Daoy (cell line): ENCODE results near the gene TTPAL. TPM values are rescaled to one million over a fixed set of nuclear protein-coding genes. Genes with fewer than 3 reads are reported as not detected.

Source experiments
- DNase-seq: peaks from one replicate; pipeline ENCODE4 v3.0.0-alpha.2; 2015; ENCODE audit warnings: low read depth
- total RNA-seq: library from RNA; depleted of rRNA; stranded (reverse); fragments of >200 nt; shearing (Covaris generic); gene quantifications from 2 replicates; pipeline ENCODE4 v1.2.3, GENCODE V29; 2014

Gene TTPAL
- total RNA-seq, 1 experiment from 2014 or later = 6.1 TPM

DNA sequence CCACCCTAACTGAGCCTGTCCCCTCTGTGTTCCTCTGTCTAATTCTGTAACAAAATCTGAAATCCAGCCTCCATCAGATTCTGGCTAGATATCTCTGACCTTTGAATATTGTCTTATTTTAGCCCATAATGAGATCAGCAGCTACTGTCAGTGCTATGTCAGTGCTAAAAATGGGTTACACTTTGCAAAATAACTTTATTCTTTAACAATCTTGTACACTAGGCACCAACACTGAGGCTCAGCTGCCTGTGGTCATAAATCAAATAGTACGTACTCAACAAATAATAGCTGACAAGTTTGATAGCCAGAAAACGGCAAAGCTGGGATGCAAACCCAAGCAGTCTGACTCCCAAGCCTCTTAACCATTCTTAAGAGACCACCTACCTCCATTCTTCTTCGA is 22.1 kb downstream of the TTPAL start:
- no peak for DNase-seq

DNA sequence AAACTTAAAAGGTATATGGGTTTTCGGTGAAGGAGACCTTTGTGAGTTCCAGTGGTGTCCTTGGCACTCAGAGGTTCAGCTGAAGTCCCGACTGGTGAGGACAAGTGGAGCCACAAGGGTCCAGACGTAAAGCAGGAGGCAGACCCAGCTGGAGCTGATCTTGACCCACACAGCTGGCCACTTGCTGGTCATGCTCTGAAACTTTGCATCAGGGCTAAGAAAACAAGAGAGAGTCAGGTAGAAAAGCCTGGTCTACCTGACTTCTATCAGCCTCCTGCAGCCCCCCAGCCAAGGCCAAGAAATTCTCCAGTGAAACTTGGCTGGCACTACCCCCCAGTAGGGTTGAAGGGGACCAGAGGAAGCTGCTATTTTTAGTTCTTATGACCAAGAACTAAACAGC is 24.5 kb downstream of the TTPAL start:
- DNase-seq = no peak

DNA sequence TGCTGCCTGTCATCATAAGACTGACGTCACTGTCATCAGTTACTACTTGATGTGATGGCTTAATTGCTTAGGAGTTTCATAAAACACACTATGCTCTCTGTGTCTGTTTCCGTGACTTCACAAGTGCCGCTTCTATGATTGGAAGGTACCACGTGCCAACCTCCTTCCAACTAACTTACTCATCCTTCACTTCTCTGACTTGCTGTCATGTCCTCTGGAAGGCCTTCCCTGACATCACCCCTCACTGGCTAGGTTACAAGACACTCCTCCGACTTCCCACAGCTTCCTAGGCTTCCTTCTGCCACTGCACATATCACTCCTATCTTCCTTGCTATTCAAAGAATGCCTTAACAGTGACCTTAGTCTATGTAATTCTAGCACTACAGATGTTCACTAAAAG is 25.8 kb downstream of the TTPAL start:
- DNase-seq = no peak

GRCh38 chr20:44502968-44503367 is 27.3 kb downstream of the TTPAL start:
- DNase-seq = no peak

DNA sequence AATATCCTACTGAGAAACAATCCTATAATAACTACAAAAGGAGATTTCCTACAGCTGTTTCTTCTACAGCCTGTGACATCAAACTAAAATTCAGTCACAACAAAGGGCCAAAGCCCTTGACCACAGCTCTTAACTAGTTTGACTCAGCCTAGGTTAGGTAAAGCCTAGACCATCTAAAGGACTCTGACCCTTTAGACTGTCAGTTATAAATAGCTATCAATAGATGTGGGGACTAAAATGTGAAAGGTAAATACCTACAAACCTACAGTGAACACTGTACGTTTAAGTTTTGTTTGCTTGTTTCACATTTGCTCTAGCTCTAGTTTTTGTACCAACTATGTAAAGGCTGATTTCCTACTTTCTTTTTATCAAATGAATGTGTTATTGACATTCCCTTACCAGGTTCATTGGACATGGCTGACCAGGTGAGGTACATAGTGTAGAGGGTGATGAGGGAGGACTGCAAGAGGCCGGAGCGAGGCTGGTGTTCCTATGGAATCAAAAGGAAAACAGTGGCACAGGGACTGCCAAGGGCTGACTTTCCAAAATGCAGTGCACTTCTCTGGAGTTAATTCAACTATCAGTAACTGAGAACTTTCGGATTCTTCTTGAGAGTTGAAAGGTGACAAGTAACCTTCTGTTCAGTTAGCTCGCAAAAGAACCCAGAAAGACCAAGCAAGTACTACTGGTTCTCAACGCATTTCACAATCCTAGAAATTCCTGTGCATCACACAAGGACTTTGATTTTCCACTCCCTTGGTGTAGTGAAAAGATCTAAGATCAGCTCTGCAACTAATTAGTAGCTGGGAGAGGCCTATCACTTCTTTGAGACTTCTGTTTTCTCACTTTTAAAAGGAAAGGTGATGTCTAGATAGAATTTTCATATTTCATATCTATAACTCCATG is 29.0 kb downstream of the TTPAL start:
- DNase-seq = no peak

DNA sequence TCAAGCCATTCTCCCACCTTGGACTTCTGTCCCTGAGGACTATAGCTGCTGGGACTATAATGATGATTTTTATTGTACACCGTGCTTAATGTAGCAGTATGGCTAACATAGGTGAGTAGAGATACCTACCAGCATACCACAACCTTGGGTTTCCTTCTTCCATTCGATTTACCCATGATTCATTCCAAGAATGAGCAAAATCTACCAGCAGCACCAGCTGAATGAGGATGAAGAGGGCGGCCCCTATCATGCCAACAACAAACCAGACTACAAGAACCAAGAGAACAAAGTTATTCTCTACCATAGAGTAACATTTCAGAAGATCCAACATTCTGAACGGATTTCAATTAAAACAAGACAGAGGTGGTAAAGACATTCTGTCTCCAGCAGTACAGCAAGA is 34.1 kb downstream of the TTPAL start:
- DNase-seq = no peak

DNA sequence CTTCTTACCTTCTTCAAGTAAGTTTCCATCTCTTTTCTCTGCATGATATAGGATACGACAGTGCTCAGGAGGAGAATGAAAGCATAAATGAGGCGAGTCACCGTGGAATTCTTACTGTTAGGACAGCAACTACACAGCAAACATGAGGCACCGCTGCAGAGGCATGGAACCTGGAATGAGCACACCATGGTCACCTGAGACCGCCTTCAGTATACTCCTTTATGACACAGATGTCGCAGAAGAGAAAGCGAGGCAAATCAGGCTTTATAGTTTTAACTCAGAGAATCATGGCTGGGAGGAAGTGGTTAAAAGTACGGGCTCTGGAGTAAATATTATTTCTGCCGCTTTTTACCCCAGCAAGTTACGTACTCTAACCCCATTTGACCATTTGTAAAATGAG is 38.2 kb downstream of the TTPAL start:
- DNase-seq = no peak

DNA sequence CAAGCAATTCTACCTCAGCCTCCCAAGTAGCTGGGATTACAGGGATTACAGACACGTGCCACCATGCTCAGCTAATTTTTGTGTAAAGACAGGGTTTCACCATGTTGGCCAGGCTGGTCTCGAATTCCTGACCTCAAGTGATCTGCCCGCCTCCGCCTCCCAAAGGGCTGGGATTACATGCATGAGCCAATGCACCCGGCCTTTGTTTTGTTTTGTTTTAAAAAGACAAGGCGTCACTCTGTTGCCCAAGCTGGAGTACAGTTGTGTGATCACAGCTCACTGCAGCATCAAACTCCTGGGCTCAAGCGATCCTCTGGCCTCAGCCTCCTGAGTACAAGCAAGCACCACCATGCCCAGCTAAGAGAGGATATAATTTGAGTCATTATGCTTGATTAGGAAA is 40.8 kb downstream of the TTPAL start:
- no peak for DNase-seq

GRCh38 chr20:44517454-44517853 is 41.8 kb downstream of the TTPAL start:
- no peak for DNase-seq

DNA sequence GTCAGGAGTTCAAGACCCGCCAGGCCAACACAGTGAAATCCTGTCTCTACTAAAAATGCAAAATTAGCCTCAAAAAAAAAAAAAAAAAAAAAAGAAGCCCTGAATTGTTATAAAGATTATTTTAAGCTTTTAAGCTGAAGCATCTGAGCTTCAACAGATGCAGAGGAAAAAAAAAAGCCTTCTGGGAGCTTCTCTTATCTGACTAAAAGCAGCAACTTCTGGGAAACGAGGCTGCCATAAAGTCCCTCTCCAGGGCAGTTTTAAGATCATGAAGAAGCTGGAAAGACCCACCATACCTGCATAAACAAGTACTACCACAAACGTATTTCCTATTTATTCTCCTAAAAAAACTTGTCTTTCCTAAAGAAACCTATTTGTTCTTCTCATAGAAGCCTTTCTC is 42.6 kb downstream of the TTPAL start:
- DNase-seq = no peak

DNA sequence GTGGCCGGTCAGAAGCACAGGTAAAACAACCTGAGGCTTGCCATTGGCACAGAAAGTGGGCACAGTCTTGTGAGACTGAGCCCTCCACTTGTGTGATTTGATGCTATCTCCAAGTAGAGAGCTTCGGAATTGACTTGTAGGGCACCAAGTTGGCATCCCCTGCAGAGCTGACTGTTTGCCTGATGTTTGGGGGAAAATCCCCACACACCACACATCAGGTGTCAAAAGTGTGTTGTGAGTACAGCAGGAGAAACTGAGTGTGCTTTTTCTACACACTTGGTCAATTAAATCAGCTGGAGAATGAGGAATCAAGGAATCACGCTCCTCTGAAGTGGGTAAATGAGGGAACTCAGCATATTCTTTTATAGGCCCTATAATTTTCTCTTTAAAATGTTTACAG is 45.2 kb downstream of the TTPAL start:
- no peak for DNase-seq

DNA sequence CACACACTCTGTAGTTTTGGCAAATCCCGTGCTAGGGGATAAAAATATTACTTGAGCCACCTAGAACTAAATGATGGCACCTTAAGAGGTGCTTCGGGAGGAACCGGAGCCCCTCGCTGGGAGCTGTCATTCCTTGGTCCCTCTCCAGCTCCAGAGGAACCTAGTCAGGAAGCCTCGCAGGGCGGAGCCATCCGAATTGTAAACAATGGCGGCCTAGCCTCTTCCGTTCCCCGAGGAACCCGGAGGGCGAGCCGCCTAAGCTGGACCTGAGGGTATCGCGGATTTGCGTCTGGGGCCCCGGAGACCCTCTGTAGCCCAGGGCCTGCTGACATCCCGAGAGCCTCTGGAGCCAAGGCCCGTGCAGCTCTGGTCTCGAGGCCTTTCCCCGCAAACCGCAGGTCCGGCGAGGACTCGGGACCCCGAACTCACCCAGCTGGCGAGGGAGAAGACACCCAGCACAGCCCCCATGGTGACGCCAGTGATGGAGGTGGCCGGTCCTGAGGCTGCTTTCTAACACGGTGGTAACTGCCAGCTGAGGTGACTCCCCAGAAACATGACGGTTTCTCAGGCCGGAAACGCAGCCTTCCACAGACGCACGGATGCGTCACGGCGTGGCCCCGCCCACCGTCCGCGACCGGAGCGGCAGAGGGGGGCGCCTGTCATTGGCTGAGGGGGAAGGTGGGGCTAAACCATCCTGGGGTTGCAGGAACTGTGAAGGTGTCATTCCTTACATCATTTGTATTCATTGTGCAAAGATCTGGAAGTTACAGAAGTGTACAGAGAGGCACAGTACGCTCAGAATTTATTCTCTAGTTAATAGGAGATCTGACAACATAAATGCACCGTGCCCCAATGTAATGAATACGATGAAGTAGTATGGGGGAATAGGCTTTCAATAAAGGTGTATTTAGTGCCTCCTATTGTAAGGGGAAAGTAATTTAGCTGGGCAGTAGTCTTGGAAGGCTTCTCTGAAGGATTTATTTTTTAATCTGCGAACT is 46.1 kb downstream of the TTPAL start, which contains the start of gene SERINC3:
SERINC3 (minus strand) TSS at position 587 of the 998 bp plus-strand sequence; CDS start at position 468, 119 bp downstream.
- DNase-seq = peak; percentile 98

- no peak for DNase-seq
These were observed 47.2 kb downstream of the TTPAL start for GRCh38 chr20:44522841-44523240.

DNA sequence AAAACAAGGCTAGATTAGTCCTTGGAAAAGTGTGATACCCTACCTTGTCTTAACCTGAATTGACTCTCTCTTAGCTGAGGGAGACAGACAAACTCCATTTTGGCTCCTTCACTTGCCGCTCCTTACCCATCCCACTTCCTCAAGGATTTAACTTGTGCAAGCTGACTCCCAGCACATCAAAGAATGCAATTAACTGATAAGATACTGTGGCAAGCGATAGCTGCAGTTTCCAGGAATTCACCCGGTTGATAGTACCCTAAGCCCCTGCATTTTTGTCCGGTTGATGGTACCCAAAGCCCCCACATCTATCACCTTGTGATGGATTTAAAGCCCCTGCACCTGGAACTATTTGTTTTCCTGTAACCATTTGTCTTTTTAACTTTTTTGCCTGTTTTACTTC is 48.1 kb downstream of the TTPAL start:
- no peak for DNase-seq

DNA sequence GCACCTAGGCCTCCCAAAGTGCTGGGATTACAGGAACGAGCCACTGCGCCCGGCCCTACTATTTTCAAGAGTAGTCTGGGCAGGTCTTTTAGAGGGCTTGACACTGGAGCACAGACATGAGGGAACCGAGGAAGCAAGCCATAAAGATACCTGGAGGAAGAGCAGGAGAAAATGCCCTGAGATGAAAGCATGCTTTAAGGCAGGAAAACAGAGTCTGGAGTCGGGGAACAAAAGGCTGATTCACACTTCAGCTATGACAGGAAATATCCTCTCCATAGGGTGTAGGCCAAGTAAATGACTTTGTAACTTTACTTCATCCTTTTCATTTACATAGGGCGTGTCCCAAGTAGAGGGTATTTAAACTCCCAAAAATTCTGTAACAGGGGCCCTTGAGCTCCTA is 50.5 kb downstream of the TTPAL start:
- DNase-seq = peak; percentile 71

DNA sequence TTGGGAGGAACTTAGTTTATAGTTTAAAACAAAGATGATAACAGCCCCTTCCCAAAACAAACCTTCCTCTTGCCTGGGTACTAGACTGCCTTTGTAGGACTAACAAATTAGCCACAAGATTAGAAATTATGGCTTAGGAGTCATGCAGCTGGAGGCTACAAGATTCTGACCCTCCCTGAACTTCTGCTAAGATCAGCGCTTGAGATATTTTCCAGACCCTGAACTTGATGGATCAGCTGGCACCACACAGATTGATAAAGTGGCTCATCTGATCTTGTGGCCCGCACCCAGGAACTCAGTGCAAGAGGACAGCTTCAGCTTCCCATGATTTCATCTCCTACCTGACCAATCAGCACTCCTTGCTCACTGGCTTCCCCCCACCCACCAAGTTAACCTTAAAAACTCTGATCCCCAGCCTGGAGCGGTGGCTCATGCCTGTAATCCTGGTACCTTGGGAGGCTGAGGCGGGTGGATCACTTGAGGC is 52.1 kb downstream of the TTPAL start:
- no peak for DNase-seq

DNA sequence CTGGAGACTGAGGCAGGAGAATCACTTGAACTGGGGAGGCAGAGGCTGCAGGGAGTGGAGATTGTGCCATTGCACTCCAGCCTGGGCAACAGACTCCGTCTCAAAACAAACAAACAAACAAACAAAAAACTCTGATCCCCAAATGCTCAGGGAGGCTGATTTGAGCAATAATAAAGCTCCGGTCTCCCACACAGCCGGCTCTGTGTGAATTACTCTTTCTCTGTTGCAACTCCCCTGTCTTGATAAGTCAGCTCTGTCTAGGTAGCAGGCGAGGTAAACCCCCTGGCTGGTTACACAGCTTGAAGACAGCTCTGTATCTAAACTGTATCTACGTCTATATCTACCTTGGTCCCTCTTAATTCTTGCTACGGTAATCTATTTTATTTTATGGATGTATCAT is 52.6 kb downstream of the TTPAL start:
- no peak for DNase-seq

GRCh38 chr20:44532259-44532980 is 56.7 kb downstream of the TTPAL start:
- no peak for DNase-seq

GRCh38 chr20:44532981-44533331 is 57.3 kb downstream of the TTPAL start:
- DNase-seq = peak; percentile 11

DNA sequence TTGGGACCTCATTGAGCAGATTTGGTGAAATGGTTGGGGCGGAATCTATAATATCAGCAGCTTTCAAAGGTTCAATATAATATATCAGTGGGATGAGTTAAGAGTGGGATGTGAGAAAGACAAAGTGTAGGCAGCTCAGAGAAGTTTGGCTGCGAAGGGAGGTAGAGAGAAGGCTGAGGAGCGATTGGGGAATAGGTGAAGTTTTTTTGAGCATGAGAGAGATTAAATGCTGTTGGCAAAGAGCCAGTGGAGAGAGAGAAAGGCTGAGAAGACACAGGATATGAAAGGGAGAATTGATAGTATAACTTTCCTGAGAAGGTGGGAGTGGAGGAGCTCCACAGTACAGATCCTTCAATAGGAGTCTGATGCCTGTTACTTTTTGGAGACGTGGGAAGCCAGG is 58.3 kb downstream of the TTPAL start:
- no peak for DNase-seq

- no peak for DNase-seq
These were observed 60.5 kb downstream of the TTPAL start for GRCh38 chr20:44536175-44536574.

DNA sequence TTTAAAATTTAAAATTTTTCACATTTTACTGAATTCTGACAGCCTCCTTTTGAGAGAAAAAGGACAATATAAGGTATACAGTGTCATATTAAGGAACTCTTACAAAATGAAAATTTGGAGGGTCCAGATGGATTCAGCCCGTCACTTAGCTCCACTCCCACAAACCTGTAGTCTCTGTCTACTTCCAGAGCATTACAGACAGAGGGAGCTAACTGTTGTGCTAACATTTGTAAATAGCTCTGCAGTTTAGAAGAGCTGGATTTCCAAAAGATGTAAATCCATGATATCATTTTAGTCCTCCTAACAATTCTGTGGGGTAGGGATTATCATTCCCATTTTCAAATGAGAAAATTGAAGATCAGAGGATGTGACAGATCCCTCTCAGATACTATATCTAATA is 62.3 kb downstream of the TTPAL start:
- DNase-seq = no peak
